Hippocampal formation (tissue), 2 donors: ENCODE measurements around the gene RGS6.

Experiments
- DNase-seq, 2 donors: peaks; one replicate each; lab custom pipeline; 2025; lab: John Stamatoyannopoulos, UW

Gene RGS6

GRCh38 chr14:72499746-72500145, 567.5 kb downstream of the RGS6 start:
- DNase-seq, result no peak

- no peak for DNase-seq
These were observed 568.1 kb downstream of the RGS6 start for GRCh38 chr14:72500234-72500838.

GRCh38 chr14:72501439-72501838, 569.2 kb downstream of the RGS6 start:
- no peak for DNase-seq

GRCh38 chr14:72503271-72503670, 571.0 kb downstream of the RGS6 start:
- no peak for DNase-seq

GRCh38 chr14:72503696-72504368, 571.6 kb downstream of the RGS6 start:
- no peak for DNase-seq

- DNase-seq, result no peak
These were observed 578.3 kb downstream of the RGS6 start for GRCh38 chr14:72510566-72510965.

- DNase-seq, result no peak
These were observed 580.1 kb downstream of the RGS6 start for GRCh38 chr14:72512281-72512680.

GRCh38 chr14:72512925-72513324, 580.7 kb downstream of the RGS6 start:
- DNase-seq, result no peak

GRCh38 chr14:72513346-72513745, 581.1 kb downstream of the RGS6 start:
- DNase-seq, result no peak

GRCh38 chr14:72513965-72514659, 581.9 kb downstream of the RGS6 start:
- peak in 1 of 2 donors; percentile 11 for DNase-seq

- no peak for DNase-seq
These were observed 582.4 kb downstream of the RGS6 start for GRCh38 chr14:72514660-72515025.

GRCh38 chr14:72515779-72516770, 583.8 kb downstream of the RGS6 start:
- no peak for DNase-seq

- peak; percentile 53 to 55 for DNase-seq
These were observed 584.9 kb downstream of the RGS6 start for GRCh38 chr14:72516936-72517700.

GRCh38 chr14:72517736-72518135, 585.5 kb downstream of the RGS6 start:
- no peak for DNase-seq

- DNase-seq, result no peak
These were observed 586.7 kb downstream of the RGS6 start for GRCh38 chr14:72518809-72519377.

- DNase-seq, result no peak
These were observed 587.3 kb downstream of the RGS6 start for GRCh38 chr14:72519543-72519942.

GRCh38 chr14:72521045-72521444, 588.8 kb downstream of the RGS6 start:
- no peak for DNase-seq

GRCh38 chr14:72521968-72522741, 589.9 kb downstream of the RGS6 start:
- DNase-seq, result no peak

- DNase-seq, result no peak
These were observed 590.6 kb downstream of the RGS6 start for GRCh38 chr14:72522847-72523246.
